K562 (cell line): ENCODE data around the gene RNF121. TPM values are rescaled to one million over a fixed set of nuclear protein-coding genes. Genes with fewer than 3 reads are reported as not detected.
A peak's percentile ranks its signal among the peaks of the same experiment; 100 is the strongest.

Experiments
- ATAC-seq: fragments of 200-7000 bp; cut with Tn5 transposase; 3 replicates; pipeline ENCODE4 v1.9.1; 2020; ENCODE audit warnings: moderate library complexity
- BruUV-seq: library from RNA; stranded (reverse); fragments of 400-500 nt; replicated peaks from 2 replicates; lab custom pipeline; 2021; lab: Mats Ljungman, UMichigan
- CTCF ChIA-PET: fragments of 300-600 bp; formaldehyde crosslinking; extraction: SDS; loops from one replicate; lab custom pipeline; 2021; ENCODE audit warnings: low intra/inter-chr PET ratio; lab: Yijun Ruan, JAX
- POLR2A ChIA-PET: fragments of 300-600, 350-650 bp; sonication (Branson Sonifier 250); formaldehyde crosslinking; extraction: SDS; loops from one replicate; lab custom pipeline; 2021; ENCODE audit warnings: antibody characterized with exemption, inconsistent platforms; lab: Yijun Ruan, JAX
- DNase-seq, 4 experiments: peaks; one replicate each; pipeline versions ENCODE4 v3.0.0 to v3.0.0-alpha.2; 2011 to 2018; ENCODE audit warnings: low spot score in 3 of 4, mixed read lengths in 3 of 4; ENCODE audit errors: extremely low read depth in 1 of 4
- FAIRE-seq: peaks from 2 replicates; lab custom pipeline; 2011; peaks lifted over from hg19 to GRCh38; lab: Jason Lieb, UNC
- H2AFZ ChIP-seq: 2 replicates; pipeline ENCODE4 v1.6.0; 2011; ENCODE audit warnings: low read depth, low read length, control low read depth, inconsistent platforms
- H3K27ac ChIP-seq: fragments of 200-600 bp; 3 replicates; pipeline ENCODE4 v1.8.0; 2011; ENCODE audit warnings: low read depth, mild to moderate bottlenecking, control low read depth, inconsistent platforms, low read length, moderate library complexity, mixed read lengths; ENCODE audit errors: extremely low read depth
- H3K27me3 ChIP-seq, 2 experiments: fragments of 300-600 bp in 1 of 2; 2 replicates in 1 of 2; 3 replicates in 1 of 2; pipeline versions ENCODE4 v1.6.0 to v1.8.0; 2011; ENCODE audit warnings: inconsistent platforms in 2 of 2, low read length in 2 of 2, mild to moderate bottlenecking in 1 of 2, mixed read lengths in 1 of 2, moderate library complexity in 1 of 2; ENCODE audit not compliant: control insufficient read depth in 2 of 2, insufficient read depth in 2 of 2
- H3K36me3 ChIP-seq: fragments of 300-600 bp; 3 replicates; pipeline ENCODE4 v1.8.0; 2011; ENCODE audit warnings: mild to moderate bottlenecking, low read length, inconsistent platforms; ENCODE audit not compliant: control insufficient read depth, insufficient read depth
- H3K4me1 ChIP-seq, 2 experiments: fragments of 200-600 bp in 1 of 2; replicated peaks in 1 of 2; 2 replicates in 1 of 2; 3 replicates in 1 of 2; pipeline versions ENCODE4 v1.5.1 to v1.8.0; 2011; ENCODE audit warnings: inconsistent platforms in 2 of 2, low read length in 2 of 2, mild to moderate bottlenecking in 1 of 2, mixed read lengths in 1 of 2, moderate library complexity in 1 of 2; ENCODE audit not compliant: control insufficient read depth in 2 of 2, insufficient read depth in 2 of 2
- H3K4me2 ChIP-seq: 2 replicates; pipeline ENCODE4 v1.6.1; 2011; ENCODE audit warnings: low read length, control low read depth, inconsistent platforms, mixed read lengths; ENCODE audit not compliant: insufficient read depth
- H3K4me3 ChIP-seq: fragments of 200-600 bp; sonication (generic), shearing (Covaris generic); 2 replicates; pipeline ENCODE4 v1.5.1; 2016; ENCODE audit warnings: control low read depth, inconsistent platforms
- H3K79me2 ChIP-seq: fragments of 200-600 bp; 3 replicates; pipeline ENCODE4 v1.8.0; 2011; ENCODE audit warnings: low read length, inconsistent platforms; ENCODE audit not compliant: control insufficient read depth, insufficient read depth
- H3K9ac ChIP-seq, 2 experiments: 2 replicates each; pipeline versions ENCODE4 v1.6.0 to v1.6.1; 2011; ENCODE audit warnings: low read depth in 2 of 2, low read length in 2 of 2, control low read depth in 1 of 2, inconsistent platforms in 1 of 2, mild to moderate bottlenecking in 1 of 2, mixed read lengths in 1 of 2; ENCODE audit not compliant: insufficient read depth in 1 of 2
- H3K9me1 ChIP-seq: one replicate; pipeline ENCODE4 v1.6.0; 2011; ENCODE audit warnings: inconsistent platforms, mild to moderate bottlenecking, low read length, moderate library complexity; ENCODE audit not compliant: control insufficient read depth, insufficient read depth
- H3K9me3 ChIP-seq: replicated peaks from 2 replicates; pipeline ENCODE4 v1.5.1; 2011; ENCODE audit warnings: low read depth, low read length, inconsistent platforms; ENCODE audit not compliant: control insufficient read depth, insufficient read depth
- H4K20me1 ChIP-seq: replicated peaks from 2 replicates; pipeline ENCODE4 v1.6.1; 2011; ENCODE audit warnings: low read length, inconsistent platforms, mixed read lengths; ENCODE audit not compliant: control insufficient read depth, insufficient read depth
- ADNP ChIP-seq: fragments of 200-800 bp; sonication (Bioruptor generic); IDR thresholded peaks from 2 replicates; pipeline ENCODE4 v1.6.1; 2016; ENCODE audit warnings: missing genetic modification characterization, missing compliant biosample characterization
- ILK ChIP-seq: fragments of 450-650 bp; IDR thresholded peaks from 2 replicates; pipeline ENCODE4 v1.6.1; 2016; ENCODE audit warnings: missing genetic modification characterization, low read depth, mild to moderate bottlenecking, missing compliant biosample characterization, moderate library complexity, borderline replicate concordance
- MEIS2 ChIP-seq: fragments of 450-650 bp; IDR thresholded peaks from 2 replicates; pipeline ENCODE4 v1.6.1; 2014; ENCODE audit warnings: mild to moderate bottlenecking; ENCODE audit not compliant: partially characterized antibody
- RCOR1 ChIP-seq, 2 experiments: IDR thresholded peaks; 2 replicates each; pipeline ENCODE4 v1.6.1; 2012; ENCODE audit warnings: low read depth in 2 of 2, low read length in 2 of 2, borderline replicate concordance in 1 of 2, improper control_type of control experiment in 1 of 2
- ZBTB40 ChIP-seq, 2 experiments: fragments of 450-650 bp in 1 of 2; sonication (generic) in 1 of 2; formaldehyde crosslinking in 1 of 2; IDR thresholded peaks; 2 replicates each; pipeline versions ENCODE4 v1.7.1 to v1.9.0; 2016 to 2022; ENCODE audit warnings: inconsistent platforms in 1 of 2, mild to moderate bottlenecking in 1 of 2, missing genetic modification reagents in 1 of 2
- WGBS: fragments of 100-300 bp; shearing (Covaris generic); methylation state at CpG from one replicate; pipeline ENCODE4 v1.1.6; 2016; ENCODE audit warnings: low coverage, mixed read lengths; ENCODE audit not compliant: insufficient coverage; ENCODE audit errors: missing lambda C conversion rate; 5-methylcytosine and 5-hydroxymethylcytosine counted together
- in situ Hi-C: fragments of 300-500 bp; cut with MboI; formaldehyde crosslinking; loops from 4 replicates; pipeline ENCODE4 v1.15.0; 2018; ENCODE audit warnings: inconsistent platforms, mixed read lengths
- intact Hi-C: fragments of 100-400 bp; cut with micrococcal nuclease; formaldehyde crosslinking; loops from 2 replicates; pipeline ENCODE4 v1.14.2; 2022
- polyA plus RNA-seq, 8 experiments: library from polyadenylated mRNA; depleted of rRNA in 4 of 8; stranded (reverse) in 5 of 8; unstranded in 3 of 8; fragments of >200 nt; fragmentation: Nextera tagmentation in 2 of 8; fragmentation: Illumina TruSeq in 1 of 8; extraction: Ambion mirVana in 2 of 8; extraction: Trizol in 1 of 8; gene quantifications; 2 replicates each; pipeline versions ENCODE4 v1.2.1 to v1.2.3, GENCODE V29; 2011 to 2014; ENCODE audit warnings: inconsistent platforms in 1 of 8, missing spikeins in 1 of 8
- total RNA-seq, 7 experiments: library from RNA; depleted of rRNA in 6 of 7; stranded (reverse); fragments of >200 nt in 6 of 7; fragmentation: Illumina TruSeq in 2 of 7; extraction: Trizol in 2 of 7; gene quantifications; 2 replicates each; pipeline versions ENCODE4 v1.2.1 to v1.2.3, GENCODE V29; 2011 to 2021; ENCODE audit warnings: low replicate concordance in 1 of 7
- TF ChIP-seq, protein P1 (sequence below): sonication (generic); formaldehyde crosslinking; IDR thresholded peaks from 2 replicates; pipeline ENCODE4 v1.8.0; 2022; ENCODE audit warnings: mild to moderate bottlenecking, missing genetic modification reagents
- TF ChIP-seq, protein P2 (sequence below): fragments of 250-450 bp; sonication (Bioruptor Pico); IDR thresholded peaks from 2 replicates; pipeline ENCODE4 v1.5.0; 2020; ENCODE audit warnings: mild to moderate bottlenecking, borderline replicate concordance

The RNF121 gene
- total and polyA plus RNA-seq, 9 of the 15 experiments (the other 6 are each of a cell fraction or from before 2014, with no cell fraction given): 8.0 to 63.4 (median 20.5) TPM

DNA sequence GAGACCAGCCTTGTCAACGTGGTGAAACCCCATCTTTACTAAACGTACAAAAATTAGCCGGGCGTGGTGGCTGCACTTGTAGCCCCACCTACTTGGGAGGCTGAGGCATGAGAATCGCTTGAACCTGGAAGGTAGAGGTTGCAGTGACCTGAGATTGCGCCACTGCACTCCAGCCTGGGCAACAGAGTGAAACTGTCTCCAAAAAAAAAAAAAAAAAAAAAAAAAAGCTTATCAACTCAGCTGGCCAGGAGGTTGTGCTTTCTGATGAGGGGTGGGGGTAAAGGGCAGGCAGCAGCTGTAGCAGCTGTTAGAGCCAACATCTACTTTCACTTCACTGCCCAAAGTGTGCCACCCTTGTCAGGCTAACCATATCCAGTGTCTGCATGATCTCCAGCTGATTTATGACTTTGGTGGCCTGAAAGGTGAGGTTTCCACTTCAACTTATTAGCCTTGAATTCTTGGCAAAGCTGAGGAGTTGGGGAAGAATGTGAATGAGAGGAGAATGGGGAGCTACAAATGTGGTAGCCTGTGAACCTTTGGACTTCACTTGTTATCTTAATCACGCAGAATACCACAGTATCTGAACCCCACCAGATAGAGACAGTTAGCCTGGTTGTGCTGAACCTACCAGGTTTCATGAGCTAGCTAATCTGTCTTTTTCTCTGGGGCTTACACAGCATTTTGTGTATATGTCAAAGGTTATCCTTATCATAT lies 19.6 kb downstream of the RNF121 start:
- no peaks in the 10 kb centered on the region for H3K9me1 ChIP-seq
- H4K20me1 ChIP-seq: peaks cover 15% of the 10 kb centered on the region; the same call in 1 of the 2 replicates
- H3K4me1 ChIP-seq: peaks cover 27 to 30% of the 10 kb centered on the region in 2 experiments
- WGBS: 11% methylated on average over 6 of the region's 7 CpGs
- peaks cover 69% of the 10 kb centered on the region for H3K79me2 ChIP-seq
- ChIA-PET POLR2A (interaction anchor here (0.6 to 2.2 kb wide), 5 partner anchors 9 to 1516 kb away, joined by 3 to 11 read pairs (median 7); partner anchors contain the start of genes RNF121 and XNDC1N), CTCF (no interaction called here)
- in situ Hi-C loops (no loop called here), intact Hi-C loops (no loop called here)
- H3K27me3 ChIP-seq: no peaks in the 10 kb centered on the region
- DNase-seq (peak; percentile 52 to 80 (median 66)), FAIRE-seq (peak; percentile 88), ATAC-seq (peak; percentile 76)
- no TSS peak for BruUV-seq
- peak overlapping the region in 1 of 2 experiments; percentile 38; a peak in 1 of 4 replicates for H3K9ac ChIP-seq
- peak overlapping the region; percentile 61 for H3K4me2 ChIP-seq
- no peak overlapping the region for H3K4me3 ChIP-seq
- peak overlapping the region; percentile 66 for H3K27ac ChIP-seq
- H3K36me3 ChIP-seq: peaks cover 8% of the 10 kb centered on the region; the same call in 2 of the 3 replicates
- no peak overlapping the region for H2AFZ ChIP-seq
- H3K9me3 ChIP-seq: no peaks in the 10 kb centered on the region
- TF ChIP-seq RCOR1 (IDR thresholded peaks at IDR 0.05; ENCODE audit: borderline replicate concordance in 1 of 2, low read depth in 2 of 2, low read length in 2 of 2) (peak in 1 of 2 experiments; percentile 77; a peak in 2 of 4 replicates), ZBTB40 (IDR thresholded peaks at IDR 0.05) (0 out of 2 replicates have a peak, but pooled peaks have one; percentile 7), ZBTB40 (CRISPR knock-in tag; IDR thresholded peaks at IDR 0.05) (no peak), MEIS2 (peak; percentile 94), ILK (tag) (no peak), ADNP (tag) (peak; percentile 72; the same call in 1 of the 2 replicates)
- TF ChIP-seq, protein P1, sequence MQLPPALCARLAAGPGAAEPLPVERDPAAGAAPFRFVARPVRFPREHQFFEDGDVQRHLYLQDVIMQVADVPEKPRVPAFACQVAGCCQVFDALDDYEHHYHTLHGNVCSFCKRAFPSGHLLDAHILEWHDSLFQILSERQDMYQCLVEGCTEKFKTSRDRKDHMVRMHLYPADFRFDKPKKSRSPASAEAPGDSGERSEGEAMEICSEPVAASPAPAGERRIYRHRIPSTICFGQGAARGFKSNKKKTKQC (CRISPR knock-in tag): no peak
- TF ChIP-seq, protein P2, sequence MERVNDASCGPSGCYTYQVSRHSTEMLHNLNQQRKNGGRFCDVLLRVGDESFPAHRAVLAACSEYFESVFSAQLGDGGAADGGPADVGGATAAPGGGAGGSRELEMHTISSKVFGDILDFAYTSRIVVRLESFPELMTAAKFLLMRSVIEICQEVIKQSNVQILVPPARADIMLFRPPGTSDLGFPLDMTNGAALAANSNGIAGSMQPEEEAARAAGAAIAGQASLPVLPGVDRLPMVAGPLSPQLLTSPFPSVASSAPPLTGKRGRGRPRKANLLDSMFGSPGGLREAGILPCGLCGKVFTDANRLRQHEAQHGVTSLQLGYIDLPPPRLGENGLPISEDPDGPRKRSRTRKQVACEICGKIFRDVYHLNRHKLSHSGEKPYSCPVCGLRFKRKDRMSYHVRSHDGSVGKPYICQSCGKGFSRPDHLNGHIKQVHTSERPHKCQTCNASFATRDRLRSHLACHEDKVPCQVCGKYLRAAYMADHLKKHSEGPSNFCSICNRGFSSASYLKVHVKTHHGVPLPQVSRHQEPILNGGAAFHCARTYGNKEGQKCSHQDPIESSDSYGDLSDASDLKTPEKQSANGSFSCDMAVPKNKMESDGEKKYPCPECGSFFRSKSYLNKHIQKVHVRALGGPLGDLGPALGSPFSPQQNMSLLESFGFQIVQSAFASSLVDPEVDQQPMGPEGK (CRISPR knock-in tag): no peak
